HG03097 (cell line): Measurements from ENCODE around the gene INPP5F.
A peak's percentile ranks its signal among the peaks of the same experiment; 100 is the strongest.
"Not testable (repeated sequence)": the region's sequence is repeated elsewhere in the genome, so short reads cannot be mapped to it uniquely, and the experiment has no call there.

Source experiments
- ATAC-seq: cut with Tn5 transposase; IDR thresholded peaks from one replicate; pipeline ENCODE4 v1.9.1; 2021; ENCODE audit not compliant: unreplicated experiment, low FRiP score

Gene INPP5F

DNA sequence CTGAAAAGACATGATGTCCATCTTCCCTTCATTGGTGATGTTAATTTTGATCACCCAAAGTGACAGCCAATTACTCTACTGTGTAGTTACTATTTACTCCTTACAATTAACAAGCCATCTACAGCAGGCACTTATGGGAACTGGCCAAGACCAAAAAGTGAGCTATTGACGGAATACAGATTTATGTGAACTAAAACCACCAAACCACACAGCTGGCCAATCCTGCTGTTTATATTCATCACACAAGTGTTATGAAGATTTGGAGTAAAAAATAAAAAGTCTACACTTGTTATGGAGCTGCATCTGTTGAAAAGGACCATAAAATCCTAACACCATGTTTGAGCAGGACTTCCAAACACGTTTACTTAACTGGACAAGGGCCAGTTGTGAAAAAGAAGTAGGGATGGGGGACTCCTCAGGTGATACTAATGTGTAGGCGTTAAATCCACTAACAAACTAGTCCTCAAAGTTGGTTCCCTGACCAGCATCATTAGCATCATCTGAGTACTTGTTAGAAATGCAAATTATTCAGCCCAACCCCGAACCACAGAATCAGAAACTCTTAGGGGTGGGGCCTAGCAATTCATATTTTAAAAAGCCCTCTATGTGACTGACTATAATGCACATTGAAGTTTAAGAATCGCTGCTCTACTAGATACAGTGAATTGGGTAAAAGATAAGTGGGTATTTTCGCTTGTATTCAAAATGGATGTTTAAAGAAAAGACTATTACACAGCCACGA is 135.2 kb downstream of the INPP5F start:
- no peak for ATAC-seq

DNA sequence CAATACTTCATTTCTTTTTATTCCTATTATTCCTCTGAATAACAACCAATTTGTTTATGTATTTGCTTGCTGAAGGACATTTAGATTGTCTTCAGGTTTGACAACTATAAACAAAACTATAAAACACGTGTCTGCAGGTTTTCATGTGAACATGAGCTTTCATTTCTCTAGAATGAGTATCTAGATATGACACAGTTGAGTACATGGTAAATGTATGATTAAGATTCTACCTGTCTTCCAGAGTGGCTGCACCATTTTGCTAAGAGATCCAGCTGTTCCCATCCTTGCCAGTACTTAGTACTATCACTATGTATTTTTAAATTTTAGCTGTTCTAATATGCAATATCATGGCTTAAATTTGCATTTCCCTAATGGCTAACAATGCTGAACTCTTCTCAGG is 136.7 kb downstream of the INPP5F start:
- no peak for ATAC-seq

DNA sequence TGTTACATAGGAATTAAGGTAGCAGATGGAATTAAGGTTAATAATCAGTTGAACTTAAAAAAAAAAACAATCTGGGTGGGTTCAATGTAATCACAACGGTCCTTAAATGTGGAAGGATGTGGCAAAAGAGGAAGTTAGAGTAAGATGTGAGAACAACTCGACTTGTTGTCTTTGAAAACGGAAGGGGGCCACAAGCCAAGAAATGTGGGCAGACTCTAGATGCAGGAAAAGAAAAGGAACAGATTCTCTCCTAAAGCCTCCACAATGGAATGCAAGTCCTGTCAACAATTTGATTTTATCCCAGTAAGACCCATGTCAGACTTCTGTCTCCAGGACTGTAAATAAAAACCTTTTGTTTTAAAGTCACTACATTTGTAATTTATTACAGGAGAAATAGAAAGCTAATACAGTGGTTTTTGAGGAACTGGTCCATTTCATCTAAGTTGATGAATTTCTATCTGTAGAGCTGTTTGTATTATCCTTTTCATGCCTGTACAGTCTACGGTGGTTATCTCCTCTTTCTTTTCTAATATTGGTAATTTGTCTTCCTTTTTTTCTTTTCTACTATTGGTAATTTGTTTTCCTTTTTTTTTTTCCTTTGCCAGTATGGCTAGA is 138.2 kb downstream of the INPP5F start:
- ATAC-seq: no peak

DNA sequence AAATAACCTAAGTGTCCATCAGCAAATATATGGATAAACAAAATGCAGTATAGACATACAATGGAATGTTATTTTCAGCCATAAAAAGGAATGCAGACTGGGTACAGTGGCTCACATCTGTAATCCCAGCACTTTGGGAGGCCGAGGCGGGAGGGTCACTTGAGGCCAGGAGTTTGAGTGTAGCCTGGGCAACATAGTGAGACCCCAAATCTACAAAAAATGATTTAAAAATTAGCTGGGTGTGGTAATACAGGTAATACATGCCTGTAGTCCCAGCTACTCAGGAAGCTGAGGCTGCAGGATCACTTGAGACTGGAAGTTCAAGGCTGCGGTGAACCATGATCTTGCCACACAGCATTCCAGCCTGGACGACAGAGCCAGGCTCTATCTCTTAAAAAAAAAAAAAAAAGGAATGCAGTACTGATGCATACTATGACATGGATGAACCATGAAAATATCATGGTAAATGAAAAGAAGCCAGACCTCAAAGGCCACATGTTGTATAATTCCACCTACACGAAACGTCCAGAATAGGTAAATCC is 139.9 kb downstream of the INPP5F start:
- no peak for ATAC-seq

DNA sequence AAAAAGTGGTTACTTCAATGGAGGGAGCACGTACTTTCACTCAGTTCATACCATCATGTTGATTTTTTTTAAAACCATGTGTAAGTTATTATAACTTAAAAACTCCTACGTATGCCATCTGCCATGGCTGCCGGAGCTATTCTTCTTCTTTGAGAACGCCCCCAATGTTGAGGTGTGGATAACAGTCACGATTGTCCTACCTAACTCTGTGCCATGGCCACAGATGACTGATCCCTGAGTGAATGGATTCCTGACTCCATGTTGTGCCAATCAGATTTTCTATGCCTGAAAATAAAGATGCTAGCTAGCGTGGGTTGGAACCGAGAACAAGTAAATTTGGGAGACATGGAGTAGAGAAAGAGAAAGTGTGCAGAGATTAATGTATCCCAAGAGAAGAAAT is 141.5 kb downstream of the INPP5F start:
- no peak for ATAC-seq

DNA sequence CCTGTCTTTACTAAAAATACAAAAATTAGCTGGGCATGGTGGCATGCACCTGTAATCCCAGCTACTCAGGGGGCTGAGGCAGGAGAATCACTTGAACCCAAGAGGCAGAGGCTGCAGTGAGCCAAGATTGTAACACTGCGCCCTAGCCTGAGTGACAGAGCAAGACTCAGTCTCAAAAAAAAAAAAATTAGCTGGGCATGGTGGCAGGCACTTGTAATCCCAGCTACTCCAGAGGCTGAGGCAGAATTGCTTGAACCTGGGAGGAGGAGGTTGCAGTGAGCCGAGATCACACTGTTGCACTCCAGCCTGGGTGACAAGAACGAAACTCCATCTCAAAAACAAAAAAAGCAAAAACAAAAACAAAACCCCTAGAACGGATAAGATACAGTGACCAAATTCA is 143.5 kb downstream of the INPP5F start:
- not testable (repeated sequence) for ATAC-seq

DNA sequence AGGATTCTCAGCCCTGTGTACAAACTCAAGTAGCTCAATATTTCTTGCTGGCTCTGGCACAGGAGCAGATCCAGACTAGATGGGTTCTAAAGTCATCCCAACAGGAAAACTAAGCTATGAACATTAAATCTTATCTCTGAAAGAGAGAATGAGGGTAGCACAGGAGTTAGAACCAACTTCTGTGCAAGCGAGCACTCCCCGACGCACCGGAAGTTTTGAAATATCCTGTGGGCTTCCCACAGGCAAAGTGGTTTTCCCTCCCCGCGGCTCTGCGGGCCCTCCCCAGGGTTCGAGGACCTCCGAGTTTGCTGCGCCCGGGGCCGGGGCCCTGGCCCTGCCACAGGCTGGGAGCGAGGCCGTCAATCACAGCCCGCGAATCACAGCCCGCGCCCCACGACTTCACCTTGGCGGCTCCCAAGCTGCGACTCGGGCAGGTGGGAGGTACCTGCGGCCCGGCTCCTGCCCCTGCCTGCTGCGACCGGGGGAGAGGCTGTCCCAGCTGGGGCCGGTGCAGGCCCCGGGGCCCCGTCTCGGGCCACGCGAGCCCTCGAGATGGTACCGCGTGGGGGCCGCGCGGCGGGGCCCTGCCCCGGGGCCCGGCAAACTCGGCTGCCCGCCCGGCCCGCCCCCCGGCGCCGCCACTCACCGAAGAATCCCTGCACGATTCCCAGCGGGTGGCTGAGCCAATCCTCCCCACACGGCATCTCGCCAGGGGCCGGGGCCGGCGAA is 146.2 kb downstream of the INPP5F start:
- ATAC-seq: peak; percentile 32

DNA sequence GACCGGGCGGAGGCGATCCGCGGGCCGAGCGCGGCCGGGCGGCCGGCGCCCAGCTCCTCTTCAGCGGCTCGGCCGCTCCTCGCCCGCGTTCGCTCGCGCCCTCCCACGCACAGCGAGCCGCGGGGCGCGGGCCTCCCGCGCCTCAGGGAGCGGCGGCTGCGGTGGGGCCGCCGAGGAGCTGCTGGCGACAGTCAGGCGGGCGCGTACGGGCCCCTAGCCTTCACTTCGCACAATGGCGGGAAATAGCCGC is 146.7 kb downstream of the INPP5F start, which contains the start of gene MCMBP:
TSS of gene MCMBP (minus strand) at position 234 of the 250 bp plus-strand sequence. CDS start 259 bp downstream, outside the sequence.
- no peak for ATAC-seq

DNA sequence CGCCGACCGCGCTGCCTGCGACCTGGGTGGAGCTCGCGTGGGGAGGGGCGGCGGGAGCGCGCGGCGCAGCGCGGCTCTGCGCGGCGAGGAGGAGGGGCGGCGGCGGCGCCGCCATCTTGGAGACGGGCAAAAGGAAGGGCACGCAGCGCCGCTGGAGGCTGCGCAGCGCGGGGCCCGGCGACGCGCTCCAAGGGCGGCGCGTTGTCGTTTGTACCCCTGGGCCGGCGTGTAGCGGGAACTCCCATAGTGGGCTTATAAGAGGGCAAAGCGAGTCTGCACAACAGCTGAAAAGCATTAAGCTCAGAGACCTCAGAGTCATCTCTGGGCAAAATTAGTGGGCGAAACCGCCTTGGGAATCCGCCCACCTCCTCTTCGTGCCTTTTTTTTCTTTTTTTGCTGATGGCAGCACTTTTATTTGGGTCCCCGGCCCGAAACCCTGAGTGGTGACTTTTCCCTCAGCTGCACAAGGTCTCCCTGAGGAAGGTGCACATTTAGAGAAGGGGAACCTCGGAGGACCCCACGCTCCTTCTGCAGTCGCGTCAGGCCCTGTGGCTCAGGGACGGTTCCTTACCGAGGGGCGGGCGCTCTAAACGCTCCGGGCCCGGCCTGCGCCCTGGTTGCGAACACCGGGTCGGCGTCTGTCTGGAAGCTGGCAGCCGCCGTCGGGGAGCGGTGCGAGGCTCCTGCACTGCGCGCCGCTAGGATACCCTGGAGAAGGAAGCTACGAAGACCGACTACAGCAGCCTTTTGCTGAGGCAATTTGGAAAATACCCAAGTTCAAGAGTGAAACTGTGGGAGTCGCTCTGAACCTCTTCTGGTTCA is 147.2 kb downstream of the INPP5F start:
- peak; percentile 91 for ATAC-seq

DNA sequence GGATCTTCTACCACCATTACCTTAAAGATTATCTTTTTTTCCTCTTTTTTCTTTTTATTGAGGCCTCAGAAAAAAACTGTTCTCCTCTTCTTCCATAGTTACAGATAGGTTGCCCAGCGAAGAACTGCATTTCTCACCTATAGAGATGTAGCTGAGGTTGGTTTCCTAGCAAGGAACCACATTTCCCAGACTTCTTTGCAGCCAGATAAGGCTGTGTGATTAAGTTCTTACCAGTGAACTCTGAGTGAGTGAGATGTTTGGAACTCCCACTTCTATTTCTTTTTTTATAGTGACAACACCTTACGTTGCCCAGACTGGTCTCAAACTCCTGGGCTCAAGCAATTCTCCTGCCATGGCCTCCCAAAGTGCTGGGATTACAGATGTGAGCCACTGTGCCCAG is 152.7 kb downstream of the INPP5F start:
- ATAC-seq: no peak
